ENCODE data around the gene DSTN. TPM values are rescaled to one million over a fixed set of nuclear protein-coding genes. Genes with fewer than 3 reads are reported as not detected.

Gene DSTN
- 10 to 100 TPM; 65.8 to 94.4 (median 86.9) TPM for total RNA-seq
- long read RNA-seq, transcript DSTN-201 (4 exons, 3,617 nt) = major isoform, 42 of 82 reads
- long read RNA-seq, partial matches to known transcripts = 37 of 82 reads
- long read RNA-seq, other reads (novel, unspliced or antisense) = 3 of 82 reads

GRCh38 chr20:17569616-17570346, at the start of gene DSTN:
Gene DSTN (plus strand): TSS chr20:17570075. CDS start chr20:17570209, 134 bp downstream.
- Histone ChIP-seq H3K9me3 (no peaks in the 10 kb centered on the region), H3K27me3 (no peaks in the 10 kb centered on the region), H3K4me3 (peak within 1 kb of the TSS; percentile 92 to 96 (median 96)), H3K27ac (peak within 1 kb of the TSS; percentile 94 to 97 (median 94)), H3K36me3 (no peaks in the 10 kb centered on the region), H3K4me1 (peaks cover 0 to 26% (median 9%) of the 10 kb centered on the region in 4 donors)
- ATAC-seq (peak; percentile 87 to 93 (median 92)), DNase-seq (peak; percentile 95)
- TF ChIP-seq CTCF (IDR thresholded peaks at IDR 0.05) (no peak), POLR2A (IDR thresholded peaks at IDR 0.05) (peak; percentile 89)
- intact Hi-C loops (cut with DNase I) = no loop called here
- 0% methylated on average over 15 of the region's 70 CpGs for WGBS (ENCODE audit: insufficient coverage, low coverage, low lambda C conversion rate, missing lambda C conversion rate)

- no peak overlapping the region for H3K27ac ChIP-seq
- H3K4me1 ChIP-seq = no peaks in the 10 kb centered on the region
- no peak for DNase-seq
- no peaks in the 10 kb centered on the region for H3K9me3 ChIP-seq
- H3K4me3 ChIP-seq = no peak overlapping the region
- 35% methylated on average over 3 of the region's 3 CpGs for WGBS (ENCODE audit: insufficient coverage, low coverage, low lambda C conversion rate, missing lambda C conversion rate)
- intact Hi-C loops (cut with DNase I) = no loop called here
- ATAC-seq = peak; percentile 30 to 56 (median 41)
- no peaks in the 10 kb centered on the region for H3K27me3 ChIP-seq
- no peak for TF ChIP-seq CTCF (IDR thresholded peaks at IDR 0.05)
- TF ChIP-seq POLR2A (IDR thresholded peaks at IDR 0.05) = no peak
- H3K36me3 ChIP-seq = no peaks in the 10 kb centered on the region
Measured at GRCh38 chr20:17520583-17520982, 49.3 kb upstream of the DSTN start.

- no peak overlapping the region for H3K27ac ChIP-seq
- no peaks in the 10 kb centered on the region for H3K4me1 ChIP-seq
- no peaks in the 10 kb centered on the region for H3K36me3 ChIP-seq
- H3K9me3 ChIP-seq = no peaks in the 10 kb centered on the region
- no peak for DNase-seq
- intact Hi-C loops (cut with DNase I) = no loop called here
- WGBS (ENCODE audit: insufficient coverage, low coverage, low lambda C conversion rate, missing lambda C conversion rate) = 55% methylated on average over 2 of the region's 3 CpGs
- TF ChIP-seq POLR2A (IDR thresholded peaks at IDR 0.05) = no peak
- TF ChIP-seq CTCF (IDR thresholded peaks at IDR 0.05) = no peak
- H3K4me3 ChIP-seq = no peak overlapping the region
- H3K27me3 ChIP-seq = no peaks in the 10 kb centered on the region
- no peak for ATAC-seq
Measured at GRCh38 chr20:17522528-17522927, 47.3 kb upstream of the DSTN start.

- Histone ChIP-seq H3K4me3 (no peak overlapping the region), H3K9me3 (no peaks in the 10 kb centered on the region), H3K27me3 (no peaks in the 10 kb centered on the region), H3K4me1 (no peaks in the 10 kb centered on the region), H3K27ac (no peak overlapping the region), H3K36me3 (no peaks in the 10 kb centered on the region)
- intact Hi-C loops (cut with DNase I) = no loop called here
- DNase-seq (no peak), ATAC-seq (no peak)
- TF ChIP-seq POLR2A (IDR thresholded peaks at IDR 0.05) (no peak), CTCF (IDR thresholded peaks at IDR 0.05) (no peak)
- 58% methylated on average over 5 of the region's 5 CpGs for WGBS (ENCODE audit: insufficient coverage, low coverage, low lambda C conversion rate, missing lambda C conversion rate)
Measured at GRCh38 chr20:17523326-17523725, 46.5 kb upstream of the DSTN start.
